ENCODE results near the gene CUL3. TPM values are rescaled to one million over a fixed set of nuclear protein-coding genes. Genes with fewer than 3 reads are reported as not detected.

CUL3 gene
- total and polyA plus RNA-seq, 2 experiments from 2014 or later = 86.0 to 125 TPM

GRCh38 chr2:224591220-224591619, 6.1 kb upstream of the CUL3 start (continued):
- no peak for TF ChIP-seq ZNF462 (CRISPR knock-in tag; IDR thresholded peaks at IDR 0.05)

- Mint-ChIP-seq H3K4me1 (peaks cover 38% of the 10 kb centered on the region), H3K9me3 (0 out of 3 replicates have a peak, but pooled peaks cover 3% of the 10 kb centered on the region)
- no peak for TF ChIP-seq ZNF462 (CRISPR knock-in tag; IDR thresholded peaks at IDR 0.05)
- TF ChIP-seq ZNF331 (CRISPR knock-in tag; IDR thresholded peaks at IDR 0.05; ENCODE audit: low read depth) = no peak
- no peak for TF ChIP-seq JUNB (IDR thresholded peaks at IDR 0.05; ENCODE audit: unreplicated experiment)
- TF ChIP-seq ETS1 (IDR thresholded peaks at IDR 0.05) = no peak
- TF ChIP-seq STAT1 (IDR thresholded peaks at IDR 0.05; ENCODE audit: unreplicated experiment) = no peak
- no peak for TF ChIP-seq ZNF114 (CRISPR knock-in tag; IDR thresholded peaks at IDR 0.05)
- no peak for TF ChIP-seq EZH2phosphoT487 (IDR thresholded peaks at IDR 0.05; ENCODE audit: unreplicated experiment)
- TF ChIP-seq POLR2AphosphoS5 (IDR thresholded peaks at IDR 0.05; ENCODE audit: low read depth) = no peak
- no peak for TF ChIP-seq CREB1 (CRISPR knock-in tag; IDR thresholded peaks at IDR 0.05; ENCODE audit: low read depth)
Measured at GRCh38 chr2:224586127-224586695, 1.0 kb upstream of the CUL3 start.

More at GRCh38 chr2:224586127-224586695, 1.0 kb upstream of the CUL3 start:
- Histone ChIP-seq H3K27ac (ENCODE audit: low read depth) (no peak overlapping the region), H3K4me3 (peak overlapping the region; percentile 58), H3K79me2 (replicated peaks; ENCODE audit: insufficient read depth) (peaks cover 33% of the 10 kb centered on the region), H4K20me1 (replicated peaks; ENCODE audit: insufficient read depth) (peaks cover 21% of the 10 kb centered on the region), H3K9me2 (ENCODE audit: insufficient read depth) (no peaks in the 10 kb centered on the region), H3K36me3 (ENCODE audit: insufficient read depth) (no peaks in the 10 kb centered on the region), H3K27me3 (ENCODE audit: insufficient read depth) (no peaks in the 10 kb centered on the region), H2AFZ (peak overlapping the region; percentile 69; the same call in 1 of the 2 replicates), H3F3A (replicated peaks; ENCODE audit: low read depth) (no peaks in the 10 kb centered on the region), H3K4me2 (peak overlapping the region; percentile 81), H3K4me1 (ENCODE audit: insufficient read depth) (peaks cover 25% of the 10 kb centered on the region)
- DNase-seq (ENCODE audit: low spot score) (no peak), ATAC-seq (no peak)
- H3K36me3 Mint-ChIP-seq (ENCODE audit: low read depth) = peaks cover 12% of the 10 kb centered on the region; the same call in 2 of the 3 replicates
- H3K27me3 Mint-ChIP-seq (ENCODE audit: insufficient read depth, low read depth, poor library complexity) = peaks cover 11% of the 10 kb centered on the region
- no peak overlapping the region for H3K27ac Mint-ChIP-seq
- peak overlapping the region; percentile 91 for H3K4me3 Mint-ChIP-seq

All from GM23338 (cell line).